PC-3 (cell line): ENCODE data around the gene CASK. TPM values are rescaled to one million over a fixed set of nuclear protein-coding genes. Genes with fewer than 3 reads are reported as not detected.

Source experiments
- ATAC-seq: fragments of 200-7000 bp; cut with Tn5 transposase; 2 replicates; pipeline ENCODE4 v1.9.1; 2020; ENCODE audit warnings: mild to moderate bottlenecking, moderate library complexity
- BruUV-seq: library from RNA; stranded (reverse); fragments of 400-500 nt; replicated peaks from 2 replicates; lab custom pipeline; 2021; lab: Mats Ljungman, UMichigan
- CTCF ChIA-PET: fragments of 300-600 bp; sonication (Branson Sonifier 250); formaldehyde crosslinking; loops from one replicate; lab custom pipeline; 2022; ENCODE audit warnings: antibody characterized with exemption; lab: Charles Lee
- POLR2A ChIA-PET: fragments of 300-600 bp; sonication (Branson Sonifier 250); formaldehyde crosslinking; loops from one replicate; lab custom pipeline; 2022; ENCODE audit warnings: antibody characterized with exemption; ENCODE audit not compliant: unreplicated experiment; lab: Charles Lee
- DNase-seq: peaks from one replicate; pipeline ENCODE4 v3.0.0-alpha.2; 2015
- H2AFZ ChIP-seq: fragments of 300-600 bp; sonication (generic); 2 replicates; pipeline ENCODE4 v1.6.0; 2016; ENCODE audit warnings: antibody characterized with exemption, low read length
- H3F3A ChIP-seq: fragments of 300-600 bp; sonication (generic); one replicate; pipeline ENCODE4 v1.6.0; 2017; ENCODE audit warnings: antibody characterized with exemption, low read length, control low read depth, mild to moderate bottlenecking; ENCODE audit not compliant: unreplicated experiment
- H3K27ac ChIP-seq: fragments of 300-600 bp; sonication (generic); 2 replicates; pipeline ENCODE4 v1.5.1; 2016; ENCODE audit warnings: mild to moderate bottlenecking, low read length
- H3K27me3 ChIP-seq: fragments of 300-600 bp; sonication (generic); 2 replicates; pipeline ENCODE4 v1.6.1; 2016; ENCODE audit warnings: low read length, mixed read lengths
- H3K36me3 ChIP-seq: fragments of 300-600 bp; sonication (generic); 2 replicates; pipeline ENCODE4 v1.6.1; 2016; ENCODE audit warnings: low read depth, mixed run types, low read length, mixed read lengths
- H3K4me1 ChIP-seq: fragments of 300-600 bp; sonication (generic); 2 replicates; pipeline ENCODE4 v1.5.1; 2016; ENCODE audit warnings: low read length; ENCODE audit not compliant: insufficient read depth
- H3K4me2 ChIP-seq: fragments of 300-600 bp; sonication (generic); 2 replicates; pipeline ENCODE4 v1.6.0; 2016; ENCODE audit warnings: low read length
- H3K4me3 ChIP-seq: fragments of 300-600 bp; sonication (generic); 2 replicates; pipeline ENCODE4 v1.5.1; 2016; ENCODE audit warnings: mild to moderate bottlenecking, low read length, mixed read lengths
- H3K79me2 ChIP-seq: fragments of 300-600 bp; sonication (generic); 2 replicates; pipeline ENCODE4 v1.6.1; 2017; ENCODE audit warnings: low read length, mixed read lengths
- H3K9ac ChIP-seq: fragments of 300-600 bp; sonication (generic); 2 replicates; pipeline ENCODE4 v1.6.0; 2016; ENCODE audit warnings: mild to moderate bottlenecking, low read length
- H3K9me2 ChIP-seq: fragments of 300-600 bp; sonication (generic); replicated peaks from 2 replicates; pipeline ENCODE4 v1.6.1; 2016; ENCODE audit warnings: mixed run types, low read length, mixed read lengths
- H3K9me3 ChIP-seq: fragments of 300-600 bp; sonication (generic); 2 replicates; pipeline ENCODE4 v1.6.1; 2016; ENCODE audit warnings: low read length, mixed read lengths
- H4K20me1 ChIP-seq: fragments of 300-600 bp; sonication (generic); 2 replicates; pipeline ENCODE4 v1.6.1; 2016; ENCODE audit warnings: low read length, mixed read lengths
- CTCF ChIP-seq: fragments of 300-600 bp; sonication (generic); conservative IDR thresholded peaks from 2 replicates; pipeline ENCODE4 v1.5.1; 2017; ENCODE audit warnings: antibody characterized with exemption, low read depth, mild to moderate bottlenecking, low read length
- EZH2 ChIP-seq: fragments of 300-600 bp; sonication (generic); IDR thresholded peaks from one replicate; pipeline ENCODE4 v1.6.1; 2017; ENCODE audit warnings: antibody characterized with exemption, mild to moderate bottlenecking, low read length; ENCODE audit not compliant: unreplicated experiment
- EZH2phosphoT487 ChIP-seq: fragments of 300-600 bp; sonication (generic); IDR thresholded peaks from 2 replicates; pipeline ENCODE4 v1.6.1; 2018; ENCODE audit warnings: mild to moderate bottlenecking, antibody characterized with exemption, low read length, borderline replicate concordance
- intact Hi-C: fragments of 100-400 bp; cut with micrococcal nuclease; formaldehyde crosslinking; loops from 2 replicates; pipeline ENCODE4 v1.9.0; 2023
- total RNA-seq: library from RNA; depleted of rRNA; stranded (reverse); fragments of >200 nt; gene quantifications from 2 replicates; pipeline ENCODE4 v1.2.3, GENCODE V29; 2014

The CASK gene
- total RNA-seq, 1 experiment from 2014 or later: 21.4 TPM

GRCh38 chrX:41518127-41518840 lies 405.1 kb downstream of the CASK start:
- Histone ChIP-seq H3K27me3 (no peaks in the 10 kb centered on the region), H4K20me1 (no peaks in the 10 kb centered on the region), H3K9ac (no peak overlapping the region), H3F3A (no peaks in the 10 kb centered on the region), H2AFZ (no peak overlapping the region), H3K27ac (no peak overlapping the region), H3K9me2 (no peaks in the 10 kb centered on the region), H3K4me3 (no peak overlapping the region), H3K4me1 (no peaks in the 10 kb centered on the region), H3K9me3 (no peaks in the 10 kb centered on the region), H3K36me3 (no peaks in the 10 kb centered on the region; the same call in 1 of the 2 replicates), H3K79me2 (no peaks in the 10 kb centered on the region), H3K4me2 (no peak overlapping the region)
- no peak for DNase-seq
- no TSS peak for BruUV-seq
- POLR2A ChIA-PET: no interaction called here
- TF ChIP-seq EZH2 (no peak), CTCF (no peak), EZH2phosphoT487 (no peak)
- CTCF ChIA-PET: no interaction called here
- intact Hi-C loops: no loop called here
- ATAC-seq: no peak

GRCh38 chrX:41516999-41517765 lies 406.2 kb downstream of the CASK start:
- ATAC-seq (no peak), DNase-seq (no peak)
- Histone ChIP-seq H4K20me1 (no peaks in the 10 kb centered on the region), H3K9ac (no peak overlapping the region), H3K9me3 (no peaks in the 10 kb centered on the region), H3K4me1 (no peaks in the 10 kb centered on the region), H3K9me2 (no peaks in the 10 kb centered on the region), H3K4me3 (no peak overlapping the region), H3K27ac (no peak overlapping the region), H3K4me2 (no peak overlapping the region), H3K27me3 (no peaks in the 10 kb centered on the region), H2AFZ (no peak overlapping the region), H3K36me3 (no peaks in the 10 kb centered on the region), H3K79me2 (no peaks in the 10 kb centered on the region), H3F3A (no peaks in the 10 kb centered on the region)
- BruUV-seq: no TSS peak
- CTCF ChIA-PET: no interaction called here
- TF ChIP-seq EZH2 (no peak), CTCF (no peak), EZH2phosphoT487 (no peak)
- POLR2A ChIA-PET: no interaction called here
- intact Hi-C loops: no loop called here

- H3K27me3 ChIP-seq: no peaks in the 10 kb centered on the region
- no peaks in the 10 kb centered on the region for H3K9me3 ChIP-seq
- H2AFZ ChIP-seq: no peak overlapping the region
- no peak overlapping the region for H3K27ac ChIP-seq
- ATAC-seq: no peak
- no peak overlapping the region for H3K4me3 ChIP-seq
- H3K4me2 ChIP-seq: no peak overlapping the region
- POLR2A ChIA-PET: no interaction called here
- intact Hi-C loops: no loop called here
- TF ChIP-seq CTCF (no peak), EZH2 (no peak), EZH2phosphoT487 (no peak)
- no TSS peak for BruUV-seq
- CTCF ChIA-PET: no interaction called here
- H3F3A ChIP-seq: no peaks in the 10 kb centered on the region
- no peaks in the 10 kb centered on the region for H3K9me2 ChIP-seq
- H3K79me2 ChIP-seq: no peaks in the 10 kb centered on the region
- no peaks in the 10 kb centered on the region for H4K20me1 ChIP-seq
- no peaks in the 10 kb centered on the region for H3K36me3 ChIP-seq
- no peak overlapping the region for H3K9ac ChIP-seq
- no peak for DNase-seq
- no peaks in the 10 kb centered on the region for H3K4me1 ChIP-seq
Observed at GRCh38 chrX:41516456-41516855, 406.9 kb downstream of the CASK start.
